Ishikawa (cell line): ENCODE data around the gene KCNIP4.

Experiments
- CEBPB ChIP-seq: IDR thresholded peaks from 2 replicates; pipeline ENCODE4 v1.6.1; 2012
- CREB1 ChIP-seq: IDR thresholded peaks from 2 replicates; pipeline ENCODE4 v1.6.1; 2012; ENCODE audit warnings: low read depth
- EGR1 ChIP-seq: IDR thresholded peaks from 2 replicates; pipeline ENCODE4 v1.6.1; 2012
- EP300 ChIP-seq: IDR thresholded peaks from 2 replicates; pipeline ENCODE4 v1.6.1; 2012; ENCODE audit warnings: borderline replicate concordance
- FOXM1 ChIP-seq: IDR thresholded peaks from 2 replicates; pipeline ENCODE4 v1.6.1; 2012; ENCODE audit warnings: low read depth, borderline replicate concordance
- NFIC ChIP-seq: IDR thresholded peaks from 2 replicates; pipeline ENCODE4 v1.6.1; 2012
- RAD21 ChIP-seq: IDR thresholded peaks from 2 replicates; pipeline ENCODE4 v1.6.1; 2012; ENCODE audit warnings: low read depth
- REST ChIP-seq: IDR thresholded peaks from 2 replicates; pipeline ENCODE4 v1.6.1; 2012; ENCODE audit warnings: low read depth, mild to moderate bottlenecking
- TAF1 ChIP-seq: IDR thresholded peaks from 2 replicates; pipeline ENCODE4 v1.6.1; 2012; ENCODE audit warnings: low read depth, mild to moderate bottlenecking
- TCF12 ChIP-seq: IDR thresholded peaks from 2 replicates; pipeline ENCODE4 v1.6.1; 2012; ENCODE audit warnings: low read depth
- TEAD4 ChIP-seq: IDR thresholded peaks from 2 replicates; pipeline ENCODE4 v1.6.1; 2012
- YY1 ChIP-seq: IDR thresholded peaks from 2 replicates; pipeline ENCODE4 v1.6.1; 2012; ENCODE audit warnings: low read depth
- ZBTB7A ChIP-seq: IDR thresholded peaks from 2 replicates; pipeline ENCODE4 v1.6.1; 2012; ENCODE audit warnings: low read depth
- TF ChIP-seq, protein P1 (sequence below): IDR thresholded peaks from 2 replicates; pipeline ENCODE4 v1.6.1; 2012
- TF ChIP-seq, protein P2 (sequence below): IDR thresholded peaks from 2 replicates; pipeline ENCODE4 v1.6.1; 2012

KCNIP4 gene

DNA sequence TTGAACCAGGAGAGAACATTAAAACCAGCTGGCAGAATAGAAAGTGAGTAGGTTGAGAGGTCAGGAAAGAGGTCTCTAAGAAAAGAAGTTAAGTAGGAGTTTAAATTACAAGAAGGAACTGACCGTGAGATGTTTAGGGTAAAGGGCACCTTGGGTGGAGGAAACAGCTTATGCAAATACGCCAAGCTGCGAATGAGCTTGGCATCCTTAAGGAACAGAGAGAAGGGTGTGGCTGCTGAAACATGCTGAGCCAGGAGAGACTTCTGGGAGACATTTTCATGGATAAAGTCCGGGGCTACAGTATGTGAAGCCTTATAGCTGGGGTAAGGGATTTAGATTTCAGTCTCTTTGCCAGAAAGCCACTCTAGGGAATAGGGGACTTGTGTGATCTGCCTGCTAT lies 249.1 kb downstream of the KCNIP4 start:
- TF ChIP-seq NFIC (no peak), REST (no peak), EGR1 (no peak), CEBPB (no peak), TCF12 (no peak), ZBTB7A (no peak), TEAD4 (no peak), CREB1 (no peak)
- TF ChIP-seq, protein P1, sequence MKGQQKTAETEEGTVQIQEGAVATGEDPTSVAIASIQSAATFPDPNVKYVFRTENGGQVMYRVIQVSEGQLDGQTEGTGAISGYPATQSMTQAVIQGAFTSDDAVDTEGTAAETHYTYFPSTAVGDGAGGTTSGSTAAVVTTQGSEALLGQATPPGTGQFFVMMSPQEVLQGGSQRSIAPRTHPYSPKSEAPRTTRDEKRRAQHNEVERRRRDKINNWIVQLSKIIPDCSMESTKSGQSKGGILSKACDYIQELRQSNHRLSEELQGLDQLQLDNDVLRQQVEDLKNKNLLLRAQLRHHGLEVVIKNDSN: no peak
- TF ChIP-seq, protein P2, sequence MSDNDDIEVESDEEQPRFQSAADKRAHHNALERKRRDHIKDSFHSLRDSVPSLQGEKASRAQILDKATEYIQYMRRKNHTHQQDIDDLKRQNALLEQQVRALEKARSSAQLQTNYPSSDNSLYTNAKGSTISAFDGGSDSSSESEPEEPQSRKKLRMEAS: no peak

GRCh38 chr4:21697583-21697982 lies 251.0 kb downstream of the KCNIP4 start:
- TF ChIP-seq REST (no peak), YY1 (no peak), NFIC (no peak), FOXM1 (no peak), TAF1 (no peak), EGR1 (no peak), RAD21 (no peak), TEAD4 (no peak), ZBTB7A (no peak), EP300 (no peak), TCF12 (no peak), CREB1 (no peak), CEBPB (no peak)
- TF ChIP-seq, protein P1: no peak
- TF ChIP-seq, protein P2: no peak

GRCh38 chr4:21695141-21695540 lies 253.4 kb downstream of the KCNIP4 start:
- no peak for TF ChIP-seq TEAD4
- TF ChIP-seq NFIC: no peak
- TF ChIP-seq, protein P1: no peak
- TF ChIP-seq CREB1: no peak
- no peak for TF ChIP-seq CEBPB
- no peak for TF ChIP-seq YY1
- TF ChIP-seq RAD21: no peak

GRCh38 chr4:21692241-21692640 lies 256.3 kb downstream of the KCNIP4 start:
- TF ChIP-seq NFIC (no peak), FOXM1 (no peak)

- TF ChIP-seq, protein P2: no peak
- TF ChIP-seq CEBPB: no peak
- no peak for TF ChIP-seq FOXM1
- no peak for TF ChIP-seq NFIC
- no peak for TF ChIP-seq TCF12
- no peak for TF ChIP-seq YY1
- TF ChIP-seq, protein P1: no peak
- TF ChIP-seq TAF1: no peak
- no peak for TF ChIP-seq REST
- no peak for TF ChIP-seq ZBTB7A
- no peak for TF ChIP-seq EGR1
- TF ChIP-seq CREB1: no peak
- no peak for TF ChIP-seq RAD21
- TF ChIP-seq TEAD4: no peak
- TF ChIP-seq EP300: no peak
Observed at GRCh38 chr4:21688596-21689265, 259.8 kb downstream of the KCNIP4 start.
